ENCODE data around the gene SOX12.
A peak's percentile ranks its signal among the peaks of the same experiment; 100 is the strongest.

The SOX12 gene

GRCh38 chr20:358891-359555 lies 33.7 kb downstream of the SOX12 start:
- TF ChIP-seq CTCF (IDR thresholded peaks at IDR 0.05; ENCODE audit: control extremely low read depth, extremely low read depth, low read depth, missing control alignments), result no peak
- DNase-seq (ENCODE audit: extremely low spot score), result no peak
- POLR2A ChIA-PET, result no interaction called here
- CTCF ChIA-PET, result no interaction called here

GRCh38 chr20:361561-361960 lies 36.2 kb downstream of the SOX12 start:
- POLR2A ChIA-PET, result no interaction called here
- CTCF ChIA-PET, result interaction anchor here (0.9 to 3.3 kb wide), 5 partner anchors 11 to 287 kb away, joined by 3 to 20 read pairs (median 4); no protein-coding TSS in a partner anchor
- TF ChIP-seq CTCF (IDR thresholded peaks at IDR 0.05; ENCODE audit: control extremely low read depth, extremely low read depth, low read depth, missing control alignments), result no peak
- no peak for DNase-seq (ENCODE audit: extremely low spot score)

GRCh38 chr20:362271-363254 lies 37.2 kb downstream of the SOX12 start:
- TF ChIP-seq CTCF (IDR thresholded peaks at IDR 0.05; ENCODE audit: control extremely low read depth, extremely low read depth, low read depth, missing control alignments), result peak; percentile 20
- ChIA-PET CTCF (interaction anchor here (0.9 to 9.9 kb wide), 9 partner anchors 8 to 376 kb away, joined by 3 to 74 read pairs (median 4); no protein-coding TSS in a partner anchor), POLR2A (no interaction called here)
- DNase-seq (ENCODE audit: extremely low spot score), result no peak

- TF ChIP-seq CTCF (IDR thresholded peaks at IDR 0.05; ENCODE audit: control extremely low read depth, extremely low read depth, low read depth, missing control alignments), result no peak
- POLR2A ChIA-PET, result no interaction called here
- CTCF ChIA-PET, result interaction anchor here (1.1 to 9.9 kb wide), 5 partner anchors 9 to 375 kb away, joined by 3 to 74 read pairs (median 5); no protein-coding TSS in a partner anchor
- no peak for DNase-seq (ENCODE audit: extremely low spot score)
Observed at GRCh38 chr20:363319-364078, 38.1 kb downstream of the SOX12 start.

- ChIA-PET POLR2A (no interaction called here), CTCF (interaction anchor here (9.9 kb wide), 1 partner anchor 10 kb away, joined by 74 read pairs; no protein-coding TSS in a partner anchor)
- no peak for TF ChIP-seq CTCF (IDR thresholded peaks at IDR 0.05; ENCODE audit: control extremely low read depth, extremely low read depth, low read depth, missing control alignments)
- no peak for DNase-seq (ENCODE audit: extremely low spot score)
Observed at GRCh38 chr20:364905-365794, 39.8 kb downstream of the SOX12 start.

Data from GM10248 (cell line).